CD4-positive, alpha-beta T cell treated with Interleukin-4 for 1 hour (primary cell): ENCODE measurements around the gene PSPC1.
"Not testable (repeated sequence)": the region's sequence is repeated elsewhere in the genome, so short reads cannot be mapped to it uniquely, and the experiment has no call there.

Experiments used
- DNase-seq, 2 donors: peaks; one replicate each; pipeline ENCODE4 v3.0.0-alpha.2; 2020 to 2022

PSPC1 gene

DNA sequence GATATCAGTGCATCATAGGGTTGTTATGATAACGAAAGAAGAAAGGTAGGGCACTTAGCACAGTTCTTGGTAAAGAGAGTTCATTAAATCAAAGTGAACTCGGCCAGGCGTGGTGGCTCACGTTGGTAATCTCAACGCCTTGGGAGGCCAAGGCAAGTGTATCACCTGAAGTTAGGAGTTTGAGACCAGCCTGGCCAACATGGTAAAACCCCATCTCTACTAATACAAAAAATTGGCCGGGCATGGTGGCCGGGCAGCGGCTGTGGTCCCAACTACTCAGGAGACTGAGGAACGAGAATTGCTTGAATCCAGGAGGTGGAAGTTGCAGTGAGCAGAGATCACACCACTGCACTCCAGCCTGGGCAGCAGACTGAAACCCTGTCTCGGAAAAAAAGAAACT, 19.1 kb downstream of the PSPC1 start:
- no peak for DNase-seq

DNA sequence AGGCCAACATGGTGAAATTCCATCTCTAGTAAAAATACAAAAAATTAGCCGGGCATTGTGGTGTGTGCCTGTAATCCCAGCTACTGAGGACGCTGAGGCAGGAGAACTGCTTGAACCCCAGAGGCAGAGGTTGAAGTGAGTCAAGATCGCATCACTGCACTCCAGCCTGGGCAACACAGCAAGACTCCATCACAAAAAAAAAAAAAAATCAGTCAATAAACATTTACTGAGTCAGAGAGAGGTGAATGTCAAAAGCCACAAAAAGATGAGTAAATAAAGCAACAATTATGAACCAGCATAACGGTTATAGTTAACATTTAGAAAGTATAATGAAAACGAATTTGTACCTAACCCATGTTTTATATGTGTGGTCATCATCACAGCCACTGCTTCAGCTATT, 23.1 kb downstream of the PSPC1 start:
- no peak for DNase-seq

DNA sequence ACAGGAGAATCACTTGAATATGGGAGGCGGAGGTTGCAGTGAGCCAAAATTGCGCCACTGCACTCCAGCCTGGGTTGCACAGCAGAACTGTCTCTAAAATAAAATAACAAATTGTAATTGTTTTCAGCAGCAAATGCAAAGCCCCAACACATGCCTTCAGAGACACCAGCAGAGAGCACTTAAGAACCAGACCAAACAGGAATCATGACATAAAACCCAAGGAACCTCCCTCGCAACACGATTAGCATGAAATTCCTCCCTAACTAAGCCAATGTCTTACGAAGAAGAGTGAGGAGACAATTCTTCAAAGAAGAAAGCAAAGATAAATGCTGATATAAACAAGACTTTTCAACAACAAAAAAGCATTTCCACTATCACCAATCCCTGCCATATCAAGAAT, 40.1 kb downstream of the PSPC1 start:
- DNase-seq: no peak

DNA sequence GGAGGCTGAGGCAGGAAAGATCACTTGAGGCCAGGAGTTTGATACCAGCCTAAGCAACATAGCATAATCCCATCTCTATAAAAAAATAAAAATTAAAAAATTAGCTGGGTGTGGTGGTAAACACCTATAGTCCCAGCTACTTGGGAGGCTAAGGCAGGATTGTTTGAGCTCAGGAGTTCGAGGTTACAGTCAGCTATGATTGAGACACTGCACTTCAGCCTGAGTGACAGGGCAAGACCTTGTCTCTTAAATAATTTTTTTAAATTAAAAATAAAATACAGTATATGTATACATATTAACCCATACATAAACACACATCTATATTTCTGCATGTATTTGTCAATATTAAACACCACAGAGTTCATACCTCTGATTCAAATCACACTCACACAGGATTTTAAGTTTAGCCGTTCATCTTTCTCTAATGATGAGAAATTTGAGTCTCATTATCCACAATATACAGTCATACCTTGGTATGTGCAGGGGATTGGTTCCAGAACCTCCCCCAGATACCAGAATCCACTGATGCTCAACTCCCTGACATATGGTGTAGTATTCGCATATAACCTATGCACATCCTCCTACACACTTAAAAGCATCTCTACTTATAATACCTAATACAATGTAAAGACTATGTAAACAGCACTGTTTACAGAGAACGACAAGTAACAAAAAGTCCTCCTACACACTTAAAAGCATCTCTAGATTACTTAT, 44.7 kb downstream of the PSPC1 start:
- no peak for DNase-seq

DNA sequence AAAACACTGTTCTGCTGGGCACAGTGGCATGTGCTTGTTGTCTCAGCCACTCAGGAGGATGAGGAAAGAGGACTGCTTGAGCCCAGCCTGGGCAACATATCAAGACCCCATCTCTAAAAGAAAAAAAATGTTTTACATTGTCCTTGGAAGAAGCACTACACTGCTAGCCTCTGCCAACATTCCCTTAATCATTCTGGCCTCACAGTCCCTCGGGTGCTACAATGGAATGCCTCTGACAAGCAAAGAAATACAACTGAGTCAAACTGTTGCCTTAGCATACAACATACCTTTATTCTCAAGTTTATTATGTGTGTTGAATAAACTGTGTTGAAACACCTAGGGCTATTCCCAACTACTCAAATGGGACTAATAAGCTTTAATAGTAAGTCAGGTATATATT, 56.1 kb downstream of the PSPC1 start:
- no peak for DNase-seq

GRCh38 chr13:19725320-19725719, 57.4 kb downstream of the PSPC1 start:
- DNase-seq: no peak

GRCh38 chr13:19720039-19720438, 62.7 kb downstream of the PSPC1 start:
- no peak for DNase-seq

DNA sequence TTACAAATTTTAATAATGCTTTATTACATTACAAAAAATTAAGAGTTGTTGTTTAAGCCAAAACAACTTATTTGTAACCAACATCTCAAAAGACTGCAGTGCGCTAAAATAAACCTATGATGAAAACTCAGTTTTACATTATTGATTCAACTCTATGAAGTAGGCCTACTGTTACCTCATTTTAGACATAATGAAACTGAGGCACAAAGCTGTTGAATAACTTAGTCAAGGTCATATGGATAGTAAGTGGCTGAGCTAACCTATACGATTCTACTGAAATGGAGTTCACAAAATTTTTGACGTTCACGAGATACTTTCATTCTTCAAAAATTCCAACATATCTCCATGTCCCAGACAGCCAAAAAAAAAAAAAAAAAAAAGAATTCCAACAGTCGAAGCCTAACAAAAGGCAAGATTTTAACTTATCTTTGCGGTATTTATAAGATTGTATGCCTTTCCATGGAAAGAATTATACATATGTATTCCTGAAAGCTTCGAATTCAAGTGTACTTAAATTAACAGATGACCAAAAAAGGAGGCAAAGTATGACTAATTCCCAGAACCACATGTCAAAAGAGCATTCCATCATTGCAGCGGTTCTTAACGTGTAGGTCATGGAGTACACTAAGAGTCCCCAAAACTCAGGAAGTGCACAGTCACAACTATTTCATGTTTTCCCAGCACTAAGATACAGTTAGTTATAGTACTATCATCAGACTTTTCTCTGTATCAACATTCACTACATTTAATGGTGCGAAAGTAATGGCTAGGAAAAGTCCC, 69.4 kb downstream of the PSPC1 start:
- no peak for DNase-seq

DNA sequence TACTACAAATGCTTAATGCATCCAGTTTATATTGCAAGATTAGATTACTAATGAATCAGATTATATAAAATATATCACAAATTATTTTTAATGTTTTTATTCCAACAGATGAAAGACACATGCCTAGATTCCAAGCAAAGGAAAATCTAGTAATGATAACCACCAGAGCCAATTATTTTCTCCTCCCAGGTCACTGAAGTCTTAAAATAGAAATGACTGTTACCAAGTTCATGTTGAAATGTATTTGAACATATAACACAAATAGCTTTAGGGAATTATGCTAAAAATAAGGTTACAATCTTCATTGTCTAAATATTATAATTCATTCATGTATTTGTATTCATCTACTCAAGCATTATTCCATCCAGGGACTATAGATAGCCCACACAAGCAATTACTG, 73.0 kb downstream of the PSPC1 start:
- not testable (repeated sequence) for DNase-seq

DNA sequence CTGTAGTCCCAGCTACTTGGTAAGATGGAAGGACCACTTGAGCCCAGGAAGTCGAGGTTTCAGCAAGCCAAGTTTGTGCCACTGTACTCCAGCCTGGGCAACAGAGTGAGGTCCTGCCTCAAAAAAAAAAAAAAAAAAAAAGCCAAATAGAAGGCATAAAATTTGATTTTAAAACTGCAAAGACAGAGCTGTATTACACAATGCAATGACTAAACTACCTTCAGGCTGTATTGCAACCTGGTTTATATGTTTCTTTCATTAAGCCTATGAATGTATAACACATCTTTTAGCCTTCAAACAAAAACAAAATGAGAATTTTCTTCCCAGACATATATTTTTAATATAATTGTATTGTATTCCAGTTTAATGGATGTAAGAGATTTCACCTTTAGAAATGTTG, 73.7 kb downstream of the PSPC1 start:
- not testable (repeated sequence) for DNase-seq

DNA sequence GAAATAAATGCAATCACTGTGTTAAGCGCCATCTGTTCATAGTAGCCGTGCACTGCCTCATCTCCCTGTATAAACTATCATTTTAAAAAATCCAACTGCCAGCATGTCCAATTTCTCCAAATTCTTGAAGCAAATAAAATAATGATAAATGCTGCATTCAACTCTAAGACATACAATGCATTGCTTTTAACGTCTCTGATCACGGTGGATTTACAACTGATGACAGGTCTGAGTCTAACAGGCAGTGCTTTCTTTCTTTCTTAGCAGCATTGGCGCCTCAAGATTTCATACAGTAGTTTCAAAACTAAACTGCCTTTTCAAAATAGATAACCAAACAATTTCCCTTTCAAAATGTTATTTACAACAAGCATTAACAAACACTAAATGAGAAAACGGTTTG, 78.5 kb downstream of the PSPC1 start:
- DNase-seq: not testable (repeated sequence)

DNA sequence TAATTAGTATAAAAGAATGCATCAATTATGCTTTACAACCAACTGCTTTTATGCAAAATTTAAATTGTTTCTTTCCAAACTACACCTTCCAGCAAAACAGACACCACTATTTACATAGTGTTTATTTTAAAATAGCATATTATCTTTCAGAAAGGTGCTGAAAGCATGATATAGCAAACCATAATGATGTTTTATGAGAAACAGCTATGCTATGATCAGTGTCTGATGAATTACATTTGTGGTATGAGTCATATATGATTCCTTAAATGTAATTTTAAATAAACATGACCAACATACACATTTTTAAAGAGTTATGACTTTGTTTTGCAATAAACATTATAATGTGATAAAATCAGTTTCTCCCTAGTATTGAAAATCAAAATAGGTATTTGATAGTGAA, 81.1 kb downstream of the PSPC1 start:
- not testable (repeated sequence) for DNase-seq

GRCh38 chr13:19700963-19701362, 81.8 kb downstream of the PSPC1 start:
- not testable (repeated sequence) for DNase-seq

- no peak for DNase-seq
Measured at GRCh38 chr13:19695829-19696228, 86.9 kb downstream of the PSPC1 start.

DNA sequence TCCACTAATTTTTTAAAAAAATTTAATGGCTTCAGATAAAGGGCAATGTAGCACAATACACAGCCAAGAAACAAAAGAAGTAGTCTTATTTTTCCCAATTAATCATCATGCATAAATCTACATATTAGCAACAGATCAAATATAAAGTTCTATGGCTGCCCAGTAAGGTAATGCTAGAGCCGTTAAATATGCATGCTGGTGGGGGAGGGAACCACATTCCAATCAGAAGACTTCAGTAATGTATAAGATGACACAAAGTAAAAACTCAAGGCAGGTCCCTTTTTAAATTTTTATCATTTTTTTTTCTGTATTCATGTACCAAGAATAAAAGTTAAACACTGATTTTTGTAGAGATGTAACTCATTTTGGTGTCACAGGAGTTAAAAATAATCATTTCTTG, 87.3 kb downstream of the PSPC1 start:
- DNase-seq: no peak

GRCh38 chr13:19691447-19691846, 91.3 kb downstream of the PSPC1 start:
- DNase-seq: not testable (repeated sequence)

DNA sequence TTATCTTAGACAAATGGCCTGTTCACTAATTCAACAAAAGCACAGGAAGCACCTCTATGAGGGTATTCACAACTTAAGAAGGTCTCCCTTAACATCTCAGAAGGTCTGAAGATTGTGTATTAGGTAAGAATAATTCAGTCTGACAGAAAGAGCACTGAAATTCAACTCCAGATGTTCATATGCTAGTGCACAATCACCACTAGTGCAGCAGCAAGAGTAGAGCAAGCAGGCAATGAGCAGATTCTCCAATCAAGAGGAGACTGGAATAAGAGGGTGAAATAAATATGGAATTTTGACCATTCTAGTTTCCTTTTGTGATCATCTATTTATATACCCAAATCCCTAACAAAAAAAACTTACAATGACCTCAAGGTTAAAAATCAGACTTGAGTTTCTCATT, 97.3 kb downstream of the PSPC1 start:
- DNase-seq: no peak

DNA sequence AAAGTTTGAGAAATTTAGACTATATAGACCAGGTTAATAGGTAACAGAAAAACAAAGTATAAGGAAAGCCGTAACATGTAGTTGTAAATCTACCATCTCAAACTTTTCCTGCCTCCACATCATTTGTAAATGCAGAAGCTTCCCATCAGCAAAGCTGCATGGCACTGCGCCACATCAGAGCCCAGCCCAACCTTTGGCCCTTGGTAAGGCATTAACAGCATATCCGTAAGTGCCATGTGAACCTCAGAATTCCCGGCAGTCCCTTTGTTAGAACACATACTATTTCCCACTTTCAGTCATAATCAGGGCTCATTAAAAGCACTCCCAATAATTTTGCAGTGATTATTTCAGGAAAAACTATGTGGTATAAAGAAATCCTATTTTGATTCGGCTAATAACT, 97.7 kb downstream of the PSPC1 start:
- DNase-seq: no peak

- no peak for DNase-seq
Measured at GRCh38 chr13:19681517-19681916, 101.2 kb downstream of the PSPC1 start.

- no peak for DNase-seq
Measured at GRCh38 chr13:19680751-19681150, 102.0 kb downstream of the PSPC1 start.

GRCh38 chr13:19676168-19676567, 106.6 kb downstream of the PSPC1 start:
- no peak for DNase-seq

GRCh38 chr13:19674898-19675297, 107.8 kb downstream of the PSPC1 start:
- DNase-seq: no peak

DNA sequence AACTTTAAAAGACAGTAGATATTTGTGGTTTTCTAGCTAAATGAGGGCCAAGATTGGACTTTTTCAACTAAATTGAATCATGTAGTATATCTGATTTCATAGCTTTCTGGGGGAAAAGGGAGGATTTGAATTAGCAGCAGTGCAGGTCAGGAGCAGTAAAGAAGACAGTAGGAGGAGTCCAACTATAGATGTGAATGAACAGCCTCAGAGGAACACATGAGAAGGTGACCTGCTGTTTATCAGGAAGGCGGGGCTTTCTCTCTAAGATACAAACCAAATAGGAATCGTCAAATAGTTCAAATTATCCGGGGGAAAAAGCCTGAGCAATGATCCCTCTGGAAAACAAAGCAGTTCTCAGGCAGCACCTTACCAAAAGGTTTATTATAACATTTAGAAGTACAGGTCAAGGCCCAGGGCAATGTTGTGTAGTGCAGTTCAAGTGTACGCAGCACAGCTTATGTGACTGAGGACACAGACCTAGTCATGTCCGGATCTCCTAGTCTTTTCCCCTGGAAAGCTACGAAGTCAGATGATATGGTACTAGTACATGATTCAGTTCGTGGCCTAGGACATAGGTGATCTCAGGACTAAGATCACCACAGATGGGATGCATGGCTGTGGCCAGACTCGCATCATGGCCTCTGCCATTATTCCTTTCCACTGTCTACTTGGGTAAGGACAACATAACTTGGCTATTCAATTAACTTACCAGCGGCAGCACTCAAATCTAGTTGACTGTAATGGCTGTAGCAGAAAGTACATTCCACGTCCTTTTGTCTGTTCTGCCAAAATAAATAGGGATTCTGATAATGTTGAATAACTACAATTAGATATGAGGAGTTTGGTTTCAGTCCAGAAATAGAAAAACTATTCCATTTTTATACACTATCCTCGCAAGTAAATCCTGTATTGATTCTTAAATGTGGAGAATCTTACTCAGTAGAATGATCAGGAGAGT, 109.0 kb downstream of the PSPC1 start:
- no peak for DNase-seq
